RPMI7951 (cell line): ENCODE data around the gene SERPINH1. TPM values are rescaled to one million over a fixed set of nuclear protein-coding genes. Genes with fewer than 3 reads are reported as not detected.

ENCODE experiments used
- DNase-seq: peaks from one replicate; pipeline ENCODE4 v3.0.0-alpha.2; 2012; ENCODE audit warnings: low read depth
- total RNA-seq: library from RNA; depleted of rRNA; stranded (reverse); fragments of >200 nt; shearing (Covaris generic); gene quantifications from 2 replicates; pipeline ENCODE4 v1.2.3, GENCODE V29; 2014; rRNA removed

Gene SERPINH1
- total RNA-seq, 1 experiment from 2014 or later, result 701 TPM

GRCh38 chr11:75594211-75594610 is 32.2 kb downstream of the SERPINH1 start:
- no peak for DNase-seq

- no peak for DNase-seq
These were observed 33.4 kb downstream of the SERPINH1 start for GRCh38 chr11:75595429-75595828.

- no peak for DNase-seq
These were observed 34.9 kb downstream of the SERPINH1 start for GRCh38 chr11:75596914-75597313.

GRCh38 chr11:75597636-75598035 is 35.6 kb downstream of the SERPINH1 start:
- DNase-seq, result peak; percentile 36

DNA sequence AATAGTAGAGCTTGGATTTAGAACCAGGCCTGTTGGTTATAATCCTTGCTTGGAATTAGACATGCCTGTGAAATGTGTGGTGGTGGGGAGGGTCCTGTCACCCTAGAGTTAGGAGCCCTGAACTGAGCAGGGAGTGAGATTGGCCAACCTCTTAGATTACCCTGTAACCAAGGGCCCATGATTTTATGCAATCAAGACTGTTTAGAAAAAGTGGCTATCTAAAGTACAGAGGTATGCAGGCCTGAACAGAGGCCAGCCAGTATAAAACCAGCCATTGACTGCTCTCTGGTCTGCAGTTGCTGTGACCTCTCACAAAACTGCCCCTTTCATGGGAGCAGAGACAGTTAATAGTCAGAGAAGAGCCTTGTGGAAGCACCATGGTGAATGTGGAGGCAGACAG is 36.2 kb downstream of the SERPINH1 start:
- no peak for DNase-seq

DNA sequence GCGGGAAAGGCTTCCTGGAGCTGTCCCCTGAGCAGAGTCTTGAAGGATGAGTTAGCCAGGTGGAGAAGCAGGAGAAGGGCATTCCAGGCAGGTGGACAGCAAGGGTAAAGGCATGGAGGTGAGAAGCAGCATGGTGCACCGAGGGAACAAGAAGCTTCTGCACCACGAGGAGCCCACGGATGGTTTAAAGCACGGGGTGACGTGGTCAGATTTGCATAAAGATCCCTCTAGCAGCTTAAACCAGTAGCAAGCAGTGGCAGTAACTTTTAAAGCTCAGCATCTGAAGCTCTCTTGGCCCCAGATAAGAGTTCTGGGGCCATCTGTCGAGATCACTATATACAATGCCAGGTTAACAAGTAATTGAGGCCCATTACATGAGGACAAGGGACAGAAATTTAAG is 36.8 kb downstream of the SERPINH1 start:
- no peak for DNase-seq

- no peak for DNase-seq
These were observed 38.3 kb downstream of the SERPINH1 start for GRCh38 chr11:75600356-75600755.

DNA sequence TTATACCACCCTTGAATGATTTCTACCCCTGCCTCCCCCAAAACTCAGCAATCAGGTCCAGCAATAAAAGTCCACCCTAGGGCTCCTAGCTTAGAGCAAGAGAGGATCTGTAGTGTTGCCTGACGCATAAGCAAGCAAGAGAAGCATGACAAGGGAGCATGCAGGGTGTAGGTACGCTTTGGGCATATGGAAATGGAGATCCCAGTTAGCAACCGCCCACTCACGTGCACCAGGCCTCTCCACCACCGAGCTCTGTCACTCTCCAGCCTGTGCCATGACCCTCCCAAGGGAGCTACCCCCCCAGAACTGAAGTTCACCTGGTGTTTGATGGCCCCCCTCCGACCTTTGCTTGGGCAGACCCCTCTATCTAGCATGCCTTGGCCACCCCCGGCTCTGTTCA is 39.4 kb downstream of the SERPINH1 start:
- DNase-seq, result no peak

DNA sequence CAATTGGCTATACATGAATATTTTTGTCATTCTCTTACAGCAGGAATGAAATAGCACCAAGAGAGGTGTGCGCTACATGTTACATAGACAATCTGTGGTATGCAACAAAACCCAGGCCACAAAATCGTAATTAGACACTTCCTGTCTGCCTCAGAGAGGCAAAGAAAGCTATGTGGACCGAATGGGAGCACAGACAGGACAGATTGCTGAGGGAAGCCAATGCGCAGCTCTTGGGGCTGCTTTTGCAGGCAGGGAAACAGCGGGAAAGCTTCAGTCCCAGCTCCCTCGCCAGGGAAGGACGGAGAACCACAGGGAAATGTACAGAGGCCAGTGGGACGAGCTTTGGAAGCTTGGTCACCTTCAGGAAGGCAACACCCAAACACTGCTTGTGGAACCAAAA is 40.9 kb downstream of the SERPINH1 start:
- peak; percentile 41 for DNase-seq

DNA sequence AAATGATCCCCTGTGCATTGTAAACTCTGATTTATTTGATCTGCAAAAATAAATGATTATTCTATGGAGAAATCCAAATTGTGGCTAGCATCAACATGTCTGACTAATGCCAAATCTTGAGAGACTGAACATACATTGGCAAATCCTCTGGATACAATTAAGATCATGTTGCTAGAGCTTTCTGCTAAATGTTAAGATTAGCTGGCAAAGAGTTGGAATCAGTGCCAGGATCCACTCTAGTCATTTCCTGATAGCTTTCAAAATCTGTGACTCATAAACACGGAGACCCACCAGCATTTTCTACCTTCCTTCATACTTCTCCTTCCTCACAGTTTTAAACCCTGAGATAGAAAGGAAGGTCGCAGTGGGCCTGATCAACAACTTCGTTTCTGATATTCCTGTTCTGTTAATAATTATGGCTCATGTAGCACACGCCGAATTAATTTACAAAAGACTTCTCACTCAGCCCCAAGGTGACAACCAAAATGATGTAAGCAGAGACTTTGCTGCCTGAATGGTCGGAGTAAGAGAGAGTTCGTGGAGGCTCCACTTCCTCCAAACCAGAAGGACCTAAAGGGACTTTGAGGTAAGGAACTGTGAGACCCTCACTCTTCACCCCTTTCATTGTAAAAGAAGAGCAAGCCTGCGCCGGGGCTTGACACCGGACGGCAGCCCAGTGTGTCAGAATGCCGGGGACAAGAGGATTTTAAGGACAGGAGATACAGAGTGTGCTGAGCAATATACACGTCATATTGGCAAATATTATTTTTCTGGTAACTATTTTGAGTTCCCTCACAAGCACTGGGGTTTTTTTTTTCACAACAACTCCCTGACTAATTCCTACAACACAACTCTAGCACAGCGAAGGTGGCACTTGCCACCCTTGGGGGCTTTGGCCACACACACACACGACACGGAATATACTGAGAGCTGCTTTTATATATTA is 42.0 kb downstream of the SERPINH1 start:
- DNase-seq, result peak; percentile 85

- DNase-seq, result no peak
These were observed 44.0 kb downstream of the SERPINH1 start for GRCh38 chr11:75606099-75606498.

- no peak for DNase-seq
These were observed 49.8 kb downstream of the SERPINH1 start for GRCh38 chr11:75611823-75612222.

DNA sequence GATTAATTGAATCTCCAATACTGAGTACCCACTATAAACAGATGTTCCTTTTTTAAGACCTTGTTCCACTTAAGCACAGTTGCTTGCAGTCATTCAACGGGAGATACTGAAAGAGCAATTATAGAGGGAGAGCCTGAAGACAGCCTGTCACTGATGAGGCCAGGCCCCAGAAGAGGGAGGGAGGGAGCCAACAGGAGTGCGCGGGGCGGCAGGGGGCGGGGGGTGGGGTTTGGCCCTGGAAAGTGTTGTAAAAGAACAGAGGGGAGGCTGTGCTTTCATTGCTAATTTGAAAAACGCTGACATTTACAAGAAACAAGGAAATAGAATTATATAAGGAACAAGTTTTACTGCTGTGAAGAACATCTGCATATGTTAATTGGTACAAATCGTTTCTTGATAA is 53.7 kb downstream of the SERPINH1 start:
- DNase-seq, result no peak

DNA sequence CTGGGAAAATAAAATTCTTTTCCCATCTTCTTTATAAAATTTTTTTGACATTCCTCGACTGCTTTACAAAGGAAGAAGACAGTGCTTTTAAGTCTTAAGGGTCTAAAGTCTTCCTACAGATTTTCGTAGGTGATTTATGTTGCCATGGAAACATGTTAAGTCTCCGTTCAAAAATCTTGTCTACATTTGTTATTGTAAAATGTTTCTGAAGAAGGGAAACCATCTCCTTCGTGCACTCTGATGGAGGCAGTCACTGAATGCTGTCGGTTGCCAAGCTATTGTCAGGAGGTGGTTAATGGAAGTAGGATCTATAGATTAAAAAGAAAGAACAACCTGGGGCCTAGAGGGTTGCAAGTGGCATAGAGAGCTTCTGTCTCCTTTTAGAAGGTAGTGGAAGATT is 54.2 kb downstream of the SERPINH1 start:
- DNase-seq, result no peak

Other genes with a start within 250 kb of the SERPINH1 start
- 15.3 and 17.7 TPM in 2 replicates for gene ARRB1, start 210.6 kb upstream of the SERPINH1 start, total RNA-seq
- 1,629 and 2,029 TPM in 2 replicates for gene RPS3, start 162.7 kb upstream of the SERPINH1 start, total RNA-seq
- gene KLHL35, start 129.1 kb upstream of the SERPINH1 start, total RNA-seq, result 1.6 and 1.8 TPM in 2 replicates
- gene GDPD5, start 36.3 kb upstream of the SERPINH1 start, total RNA-seq, result 0.84 and 1.5 TPM in 2 replicates
- gene MAP6, start 106.8 kb downstream of the SERPINH1 start, total RNA-seq, result not detected in 2 replicates
- gene MOGAT2, start 155.6 kb downstream of the SERPINH1 start, total RNA-seq, result not detected in 2 replicates
- gene DGAT2, start 206.5 kb downstream of the SERPINH1 start, total RNA-seq, result 2.4 TPM in 2 replicates